GM18520 (cell line): Measurements from ENCODE around the gene HMGN4.
"Not testable (repeated sequence)": the region's sequence is repeated elsewhere in the genome, so short reads cannot be mapped to it uniquely, and the experiment has no call there.

Source experiments
- ATAC-seq: cut with Tn5 transposase; IDR thresholded peaks from one replicate; pipeline ENCODE4 v1.9.1; 2021; ENCODE audit not compliant: unreplicated experiment

HMGN4 gene

DNA sequence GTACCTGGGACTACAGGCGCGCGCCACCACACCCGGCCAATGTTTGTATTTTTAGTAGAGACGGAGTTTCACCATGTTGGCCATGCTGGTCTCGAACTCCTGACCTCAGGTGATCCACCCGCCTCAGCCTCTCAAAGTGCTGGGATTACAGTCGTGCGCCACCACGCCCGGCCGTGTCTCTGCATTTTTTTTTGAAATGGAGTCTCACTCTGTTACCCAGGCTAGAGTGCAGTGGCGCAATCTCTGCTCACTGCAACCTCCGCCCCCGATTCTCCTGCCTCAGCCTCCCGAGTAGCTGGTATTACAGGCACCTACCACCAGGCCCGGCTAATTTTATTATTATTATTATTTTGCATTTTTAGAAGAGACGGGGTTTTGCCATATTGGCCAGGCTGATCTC, 9.2 kb downstream of the HMGN4 start:
- not testable (repeated sequence) for ATAC-seq

DNA sequence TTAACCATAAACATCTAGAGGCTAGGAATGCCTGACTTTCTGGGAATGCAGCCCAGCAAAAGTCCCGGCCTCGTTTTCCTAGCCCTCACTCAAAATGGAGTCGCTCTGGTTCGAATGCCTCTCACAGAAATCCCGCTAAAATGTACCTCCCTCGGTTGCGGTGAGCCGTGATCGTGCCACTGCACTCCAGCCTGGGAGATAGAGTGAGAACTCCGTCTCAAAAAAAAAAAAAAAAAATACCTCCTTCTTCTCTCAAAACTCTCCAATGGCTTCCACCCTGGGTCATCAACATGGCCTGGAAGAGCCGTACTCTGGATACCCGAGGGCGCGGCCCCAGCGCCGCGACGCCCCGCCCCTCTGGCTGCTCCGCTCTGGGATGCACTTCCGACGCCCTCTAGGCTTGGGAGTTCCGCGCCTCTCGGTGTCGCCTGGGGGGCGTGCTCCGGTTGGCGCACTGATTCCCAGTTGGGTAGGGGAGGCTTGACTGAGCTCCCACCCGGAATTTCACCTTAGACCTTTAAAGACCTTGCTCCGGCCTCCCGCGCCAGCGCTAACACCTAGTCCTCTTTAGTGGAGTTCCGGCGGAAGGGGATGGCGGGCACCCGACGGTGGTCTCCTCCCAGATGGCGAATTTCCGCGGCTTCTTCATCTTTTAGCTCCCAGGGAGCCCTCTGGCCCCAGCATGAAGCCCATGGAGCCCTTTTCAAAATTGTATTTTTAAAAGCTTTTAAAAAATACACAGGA, 12.3 kb downstream of the HMGN4 start:
- no peak for ATAC-seq

DNA sequence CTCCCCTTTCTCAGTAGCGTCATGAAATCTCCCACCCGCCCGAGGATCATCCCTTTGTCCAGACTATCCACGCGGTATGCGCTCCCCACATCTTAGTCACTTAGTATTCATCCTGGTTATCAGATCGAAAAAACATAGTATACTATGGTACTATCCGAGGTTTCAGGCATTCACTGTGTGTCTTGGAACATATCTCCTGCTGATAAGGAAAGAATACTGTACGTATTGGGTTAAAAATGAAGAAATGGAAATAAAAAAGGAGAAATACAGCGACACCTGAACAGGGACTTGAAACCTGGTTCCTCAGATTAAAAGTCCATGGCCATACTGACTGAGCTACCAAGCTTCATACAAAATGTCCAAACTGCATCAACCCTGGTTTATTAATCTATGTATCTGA, 14.0 kb downstream of the HMGN4 start:
- ATAC-seq: no peak

- ATAC-seq: no peak
These were observed 14.5 kb downstream of the HMGN4 start for GRCh38 chr6:26552640-26553188.

DNA sequence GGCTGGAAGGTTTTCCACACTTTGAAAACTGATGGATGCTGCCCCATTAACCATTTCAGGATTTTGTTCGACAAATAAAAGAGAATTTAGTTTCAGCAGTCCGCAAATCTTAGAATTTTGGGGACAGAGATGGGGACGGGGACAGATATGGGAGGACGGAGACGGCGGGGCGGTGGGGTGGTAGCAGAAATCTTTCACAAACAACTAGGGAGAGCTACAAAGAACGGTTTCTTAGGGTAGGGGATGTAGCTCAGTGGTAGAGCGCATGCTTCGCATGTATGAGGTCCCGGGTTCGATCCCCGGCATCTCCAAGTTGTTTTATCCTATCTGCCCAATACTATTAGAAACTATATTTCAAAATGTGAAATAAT, 15.1 kb downstream of the HMGN4 start:
- ATAC-seq: peak; percentile 28

GRCh38 chr6:26553635-26554446, 15.7 kb downstream of the HMGN4 start:
- ATAC-seq: peak; percentile 43

DNA sequence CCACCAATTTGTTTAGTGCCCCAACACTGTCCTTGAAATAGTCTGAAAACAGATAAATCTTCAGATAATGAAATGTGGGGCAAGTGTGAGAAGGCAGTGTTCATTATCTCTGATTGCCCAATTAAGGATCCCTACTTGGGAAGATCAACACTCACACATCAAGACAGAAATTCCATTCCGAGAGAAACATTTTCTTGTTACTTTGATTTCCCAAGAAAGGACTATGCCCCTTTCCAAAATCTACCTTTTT, 16.2 kb downstream of the HMGN4 start:
- ATAC-seq: no peak

DNA sequence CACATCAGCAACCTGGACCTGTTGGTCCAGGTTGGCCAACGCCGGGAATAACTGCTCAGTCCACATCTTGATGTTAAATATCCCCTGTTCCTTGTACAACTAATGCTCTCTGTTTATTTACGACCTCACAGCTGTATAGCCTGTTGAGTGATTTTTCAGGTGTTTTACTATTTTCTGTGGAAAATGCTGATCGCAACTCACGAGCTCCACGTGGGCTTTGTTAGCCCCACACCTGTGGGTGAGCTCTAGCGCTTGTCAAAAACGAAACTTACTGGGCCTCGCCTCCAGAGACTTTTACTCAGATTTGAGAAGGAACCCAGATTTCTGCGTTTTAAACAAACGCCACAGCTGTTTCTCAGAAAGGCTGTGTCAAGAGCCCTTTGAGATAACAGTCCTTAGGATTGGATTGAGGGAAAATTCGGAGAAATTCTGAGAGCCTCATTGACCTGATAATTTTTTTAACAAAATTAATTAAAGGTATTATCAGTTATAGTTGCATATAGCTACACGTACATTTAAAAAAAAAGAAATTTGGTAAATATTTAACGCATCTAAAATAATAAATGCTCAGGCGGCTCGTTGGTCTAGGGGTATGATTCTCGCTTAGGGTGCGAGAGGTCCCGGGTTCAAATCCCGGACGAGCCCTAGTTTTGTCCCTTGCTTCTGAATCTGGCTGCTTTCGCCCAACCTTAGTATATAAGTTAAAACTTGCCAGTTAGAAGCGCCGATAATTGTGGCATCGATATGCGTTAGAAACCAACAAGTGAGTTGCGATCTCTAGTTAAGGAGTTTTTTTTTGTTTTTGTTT, 16.7 kb downstream of the HMGN4 start:
- no peak for ATAC-seq

GRCh38 chr6:26555505-26556262, 17.5 kb downstream of the HMGN4 start:
- ATAC-seq: no peak

DNA sequence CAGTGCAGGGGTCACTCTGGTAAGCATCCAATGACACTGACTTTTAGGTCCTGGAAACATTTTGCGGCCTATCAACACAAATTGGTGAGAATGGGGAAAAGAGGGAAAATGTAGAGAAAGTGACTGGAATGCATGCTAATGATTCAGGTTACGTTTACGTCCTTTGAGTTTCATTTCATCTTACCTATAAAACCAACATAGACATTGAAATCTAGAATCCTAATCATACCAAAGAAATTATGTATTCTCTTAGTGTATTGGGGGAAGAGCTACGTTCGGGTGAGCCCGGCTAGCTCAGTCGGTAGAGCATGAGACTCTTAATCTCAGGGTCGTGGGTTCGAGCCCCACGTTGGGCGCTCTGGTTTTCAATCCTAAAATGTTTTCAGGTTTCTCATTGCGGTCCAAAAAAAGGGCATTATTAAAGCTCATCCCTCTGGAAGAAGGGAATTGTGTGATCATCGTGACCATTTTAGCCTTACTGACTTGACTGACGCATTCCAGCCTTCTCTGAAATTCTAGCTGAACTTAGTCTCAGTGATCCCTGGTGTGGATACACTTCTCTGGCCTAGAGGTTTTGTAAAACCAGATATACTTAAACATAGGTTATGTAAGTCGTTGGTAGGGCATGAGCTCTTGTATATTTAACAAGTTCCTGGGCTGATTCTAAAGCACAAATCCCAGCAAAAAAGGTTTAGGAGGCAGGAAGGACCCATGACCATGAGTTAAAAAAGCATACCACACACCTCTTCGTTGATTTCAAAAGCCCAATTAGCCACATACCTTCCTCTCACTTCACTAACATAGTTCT, 18.3 kb downstream of the HMGN4 start:
- ATAC-seq: no peak

GRCh38 chr6:26561533-26562466, 23.6 kb downstream of the HMGN4 start:
- ATAC-seq: no peak

- no peak for ATAC-seq
These were observed 25.3 kb downstream of the HMGN4 start for GRCh38 chr6:26563488-26563887.

DNA sequence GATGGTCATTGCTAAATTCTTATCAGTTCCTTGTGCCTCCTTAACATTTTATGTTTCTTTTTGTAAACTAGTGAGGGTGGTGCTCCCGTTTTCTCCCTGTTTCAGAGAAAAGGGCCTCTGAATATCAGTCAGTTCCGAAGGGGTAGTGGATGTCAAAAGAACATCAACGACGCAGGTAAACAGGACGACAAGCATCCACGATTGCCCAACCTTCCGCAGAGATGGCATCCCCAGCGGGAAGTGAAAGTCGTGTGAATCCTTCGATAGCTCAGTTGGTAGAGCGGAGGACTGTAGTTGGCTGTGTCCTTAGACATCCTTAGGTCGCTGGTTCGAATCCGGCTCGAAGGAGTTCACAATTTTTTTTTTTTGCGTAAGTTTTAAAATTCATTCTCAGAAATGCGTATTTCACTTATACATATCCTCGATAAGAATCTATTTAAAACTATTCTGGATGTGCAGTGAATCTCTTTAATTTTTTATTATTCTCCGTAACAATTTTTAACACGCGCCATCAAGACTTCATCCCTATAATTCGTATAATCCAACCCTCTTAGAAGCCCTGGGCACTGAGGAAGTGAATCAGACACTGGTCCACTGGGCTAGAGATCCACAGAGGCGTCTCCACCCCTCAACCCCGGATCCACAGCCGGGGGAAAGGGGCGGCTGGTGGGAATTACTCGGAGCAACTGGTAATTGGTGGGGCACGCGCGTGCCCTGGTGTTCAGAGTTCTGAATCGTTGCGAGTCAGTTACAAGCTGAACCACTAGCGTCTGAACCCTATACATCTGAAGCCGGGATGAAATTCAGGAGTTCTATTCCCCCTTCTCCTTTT, 30.7 kb downstream of the HMGN4 start:
- ATAC-seq: peak; percentile 67

DNA sequence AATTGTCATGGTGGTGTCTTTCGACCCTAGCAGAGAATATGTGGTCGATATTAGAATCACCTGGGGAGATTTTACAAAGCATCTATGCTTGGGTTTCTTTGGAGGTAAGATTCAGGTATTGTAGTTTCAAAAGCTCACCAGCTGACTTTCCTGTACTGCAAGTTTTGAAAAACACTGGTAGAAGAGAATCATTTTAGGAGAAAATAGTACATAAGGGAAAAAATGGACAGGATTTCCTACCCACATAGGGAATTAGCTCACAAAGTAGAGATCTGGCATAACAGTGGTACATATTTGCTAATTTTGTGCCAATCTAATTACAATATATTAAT, 31.2 kb downstream of the HMGN4 start:
- peak; percentile 3 for ATAC-seq

GRCh38 chr6:26570027-26570809, 32.1 kb downstream of the HMGN4 start:
- no peak for ATAC-seq

GRCh38 chr6:26571592-26572296, 33.6 kb downstream of the HMGN4 start:
- no peak for ATAC-seq

DNA sequence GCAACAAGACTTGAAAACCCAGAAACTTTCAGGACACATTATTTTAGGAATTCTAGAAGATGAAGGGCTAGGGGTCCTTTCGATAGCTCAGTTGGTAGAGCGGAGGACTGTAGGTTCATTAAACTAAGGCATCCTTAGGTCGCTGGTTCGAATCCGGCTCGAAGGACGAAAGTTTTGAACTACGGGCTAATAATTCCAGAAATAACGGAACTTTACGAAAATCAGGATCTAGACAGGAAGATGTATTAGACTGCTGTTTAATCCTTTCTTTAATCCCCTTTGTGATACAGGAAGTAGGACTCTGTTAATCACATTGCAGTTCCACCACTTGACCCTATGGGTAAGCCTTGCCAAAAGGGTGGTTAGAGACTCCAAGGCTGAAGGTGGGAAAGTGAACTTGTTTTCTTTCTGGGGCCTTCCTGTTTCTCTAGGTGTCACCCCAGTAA, 37.4 kb downstream of the HMGN4 start:
- no peak for ATAC-seq
